C4-2B (cell line): ENCODE data around the gene EDN2.

ENCODE experiments used
- ZFX ChIP-seq: fragments of 450-650 bp; IDR thresholded peaks from 2 replicates; pipeline ENCODE4 v1.6.1; 2017
- TF ChIP-seq, protein P1 (sequence below): fragments of 450-650 bp; conservative IDR thresholded peaks from 2 replicates; pipeline ENCODE4 v1.5.1; 2017; ENCODE audit warnings: mild to moderate bottlenecking

DNA sequence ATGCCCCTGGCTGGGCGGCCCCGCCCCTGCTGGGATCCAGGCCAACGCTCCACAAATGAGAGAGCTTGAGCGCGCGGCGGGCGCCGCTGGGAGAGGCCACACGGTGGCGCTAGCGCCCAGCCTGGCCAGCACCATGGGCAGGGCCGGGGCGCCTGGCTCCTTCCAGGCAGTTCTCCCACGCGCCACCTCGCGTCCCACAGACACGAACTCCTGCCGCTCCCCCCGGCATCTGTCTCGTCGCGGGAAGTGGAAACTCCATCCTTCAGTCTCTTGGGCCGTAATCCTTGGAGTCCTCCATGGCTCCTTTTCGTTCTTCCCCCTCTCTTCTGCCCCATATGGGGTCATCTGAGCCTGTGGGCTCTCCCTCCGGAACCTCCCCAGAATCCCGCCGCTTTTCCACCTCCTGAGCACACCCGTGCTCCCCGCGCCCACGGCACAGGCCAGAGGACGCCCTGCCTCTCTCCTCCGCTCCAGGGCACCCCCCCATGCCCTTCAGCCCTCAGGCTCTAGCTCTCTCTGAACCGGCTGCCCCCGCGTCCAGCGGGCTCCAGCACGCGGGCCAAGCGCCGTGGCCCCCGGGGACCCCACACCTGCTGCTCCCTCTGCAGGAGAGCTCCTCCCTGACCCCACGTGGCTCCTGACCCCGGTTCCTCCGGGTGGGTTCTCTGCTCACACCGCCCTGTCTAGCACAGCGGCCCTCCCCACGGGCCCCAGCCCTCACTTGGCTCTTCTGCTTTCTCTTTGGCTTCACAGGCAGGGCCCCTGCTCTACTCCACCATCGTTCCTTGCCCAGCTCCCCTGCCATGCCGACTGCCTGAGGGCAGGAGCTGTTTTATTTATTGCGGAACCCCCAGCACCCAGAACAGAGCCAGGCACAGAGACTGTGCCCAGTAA is 31.9 kb upstream of the EDN2 start:
- TF ChIP-seq, protein P1, sequence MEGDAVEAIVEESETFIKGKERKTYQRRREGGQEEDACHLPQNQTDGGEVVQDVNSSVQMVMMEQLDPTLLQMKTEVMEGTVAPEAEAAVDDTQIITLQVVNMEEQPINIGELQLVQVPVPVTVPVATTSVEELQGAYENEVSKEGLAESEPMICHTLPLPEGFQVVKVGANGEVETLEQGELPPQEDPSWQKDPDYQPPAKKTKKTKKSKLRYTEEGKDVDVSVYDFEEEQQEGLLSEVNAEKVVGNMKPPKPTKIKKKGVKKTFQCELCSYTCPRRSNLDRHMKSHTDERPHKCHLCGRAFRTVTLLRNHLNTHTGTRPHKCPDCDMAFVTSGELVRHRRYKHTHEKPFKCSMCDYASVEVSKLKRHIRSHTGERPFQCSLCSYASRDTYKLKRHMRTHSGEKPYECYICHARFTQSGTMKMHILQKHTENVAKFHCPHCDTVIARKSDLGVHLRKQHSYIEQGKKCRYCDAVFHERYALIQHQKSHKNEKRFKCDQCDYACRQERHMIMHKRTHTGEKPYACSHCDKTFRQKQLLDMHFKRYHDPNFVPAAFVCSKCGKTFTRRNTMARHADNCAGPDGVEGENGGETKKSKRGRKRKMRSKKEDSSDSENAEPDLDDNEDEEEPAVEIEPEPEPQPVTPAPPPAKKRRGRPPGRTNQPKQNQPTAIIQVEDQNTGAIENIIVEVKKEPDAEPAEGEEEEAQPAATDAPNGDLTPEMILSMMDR = peak; percentile 97
- TF ChIP-seq ZFX = no peak
